ENCODE measurements around the gene CDC34. TPM values are rescaled to one million over a fixed set of nuclear protein-coding genes. Genes with fewer than 3 reads are reported as not detected.

Gene CDC34
- total and polyA plus RNA-seq, 9 of the 15 experiments (the other 6 are each of a cell fraction or from before 2014, with no cell fraction given), result 0.80 to 203 (median 65.5) TPM

GRCh38 chr19:574658-575526 lies 43.3 kb downstream of the CDC34 start (continued):
- TF ChIP-seq MGA (IDR thresholded peaks at IDR 0.05), result peak; percentile 85
- no peak for TF ChIP-seq ZBTB33 (CRISPR knock-in tag; IDR thresholded peaks at IDR 0.05)
- no peak for TF ChIP-seq ZNF551 (CRISPR knock-in tag; IDR thresholded peaks at IDR 0.05)
- TF ChIP-seq ZFP30 (CRISPR knock-in tag; IDR thresholded peaks at IDR 0.05; ENCODE audit: borderline replicate concordance), result no peak
- TF ChIP-seq ILK (tag; IDR thresholded peaks at IDR 0.05; ENCODE audit: borderline replicate concordance, low read depth), result no peak
- no peak for TF ChIP-seq PRPF4 (IDR thresholded peaks at IDR 0.05; ENCODE audit: insufficient read depth, low read depth, low read length, poor library complexity, severe bottlenecking)

Measured in K562 (cell line).